ENCODE results near the gene MAPRE2.

MAPRE2 gene

GRCh38 chr18:35083174-35083712 is 42.0 kb downstream of the MAPRE2 start:
- TF ChIP-seq ZFX (IDR thresholded peaks at IDR 0.05; ENCODE audit: borderline replicate concordance) (no peak), CTCF (IDR thresholded peaks at IDR 0.05) (no peak)
- no peak overlapping the region for H3K27ac ChIP-seq

- no peak for TF ChIP-seq CTCF (IDR thresholded peaks at IDR 0.05)
- TF ChIP-seq ZFX (IDR thresholded peaks at IDR 0.05; ENCODE audit: borderline replicate concordance): no peak
- H3K27ac ChIP-seq: no peak overlapping the region
Observed at GRCh38 chr18:35084494-35085449, 43.6 kb downstream of the MAPRE2 start.

- H3K27ac ChIP-seq: no peak overlapping the region
- TF ChIP-seq CTCF (IDR thresholded peaks at IDR 0.05) (no peak), ZFX (IDR thresholded peaks at IDR 0.05; ENCODE audit: borderline replicate concordance) (no peak)
Observed at GRCh38 chr18:35085450-35086380, 44.5 kb downstream of the MAPRE2 start.

- H3K27ac ChIP-seq: no peak overlapping the region
- no peak for TF ChIP-seq ZFX (IDR thresholded peaks at IDR 0.05; ENCODE audit: borderline replicate concordance)
- TF ChIP-seq CTCF (IDR thresholded peaks at IDR 0.05): no peak
Observed at GRCh38 chr18:35086704-35087103, 45.5 kb downstream of the MAPRE2 start.

GRCh38 chr18:35087726-35088125 is 46.5 kb downstream of the MAPRE2 start:
- no peak overlapping the region for H3K27ac ChIP-seq
- TF ChIP-seq ZFX (IDR thresholded peaks at IDR 0.05; ENCODE audit: borderline replicate concordance): no peak
- TF ChIP-seq CTCF (IDR thresholded peaks at IDR 0.05): no peak

- no peak for TF ChIP-seq CTCF (IDR thresholded peaks at IDR 0.05)
- no peak for TF ChIP-seq ZFX (IDR thresholded peaks at IDR 0.05; ENCODE audit: borderline replicate concordance)
- H3K27ac ChIP-seq: no peak overlapping the region
Observed at GRCh38 chr18:35088921-35089320, 47.7 kb downstream of the MAPRE2 start.
